Adipocyte (in vitro differentiated cells): Measurements from ENCODE around the gene CDH4.

Experiments
- DNase-seq: peaks from one replicate; pipeline ENCODE4 v3.0.0-alpha.2; 2015; ENCODE audit warnings: low read depth
- H3K27me3 ChIP-seq: replicated peaks from 2 replicates; pipeline ENCODE4 v1.7.0; 2013; ENCODE audit warnings: mild to moderate bottlenecking, low read length, moderate library complexity; ENCODE audit not compliant: control insufficient read depth, insufficient read depth
- H3K36me3 ChIP-seq: 2 replicates; pipeline ENCODE4 v1.7.0; 2013; ENCODE audit warnings: low read length, mild to moderate bottlenecking, moderate library complexity; ENCODE audit not compliant: control insufficient read depth, insufficient read depth, severe bottlenecking
- H3K4me1 ChIP-seq: 2 replicates; pipeline ENCODE4 v1.7.0; 2013; ENCODE audit warnings: mild to moderate bottlenecking, low read length, moderate library complexity; ENCODE audit not compliant: control insufficient read depth, insufficient read depth
- H3K4me3 ChIP-seq: 2 replicates; pipeline ENCODE4 v1.7.0; 2013; ENCODE audit warnings: mild to moderate bottlenecking, low read length, moderate library complexity
- H3K9ac ChIP-seq: 2 replicates; pipeline ENCODE4 v1.7.0; 2013; ENCODE audit warnings: mild to moderate bottlenecking, low read length, moderate library complexity
- H3K9me3 ChIP-seq: 2 replicates; pipeline ENCODE4 v1.7.0; 2013; ENCODE audit warnings: mild to moderate bottlenecking, low read length, moderate library complexity; ENCODE audit not compliant: control insufficient read depth

CDH4 gene

DNA sequence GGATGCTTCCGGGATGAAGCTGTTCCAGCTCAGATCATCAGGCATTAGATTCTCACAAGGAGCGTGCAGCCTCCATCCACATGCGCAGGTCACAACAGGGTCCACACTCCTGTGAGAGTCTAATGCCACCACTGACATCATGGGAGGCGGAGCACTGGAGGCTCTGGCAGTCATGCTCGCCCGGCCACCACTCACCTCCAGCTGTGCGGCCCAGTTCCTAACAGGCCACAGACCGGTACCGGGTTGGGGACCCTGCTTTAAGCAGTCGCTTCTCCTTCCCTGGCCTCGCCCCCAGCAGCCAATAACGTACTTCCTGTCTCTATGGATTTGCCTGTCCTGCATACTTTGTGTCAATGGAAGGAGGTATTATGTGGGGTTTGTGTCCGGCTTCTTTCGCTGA, 576.8 kb downstream of the CDH4 start:
- Histone ChIP-seq H3K4me1 (no peaks in the 10 kb centered on the region), H3K27me3 (peaks cover 3% of the 10 kb centered on the region), H3K9me3 (peaks cover 7% of the 10 kb centered on the region), H3K4me3 (no peak overlapping the region), H3K36me3 (no peaks in the 10 kb centered on the region), H3K9ac (no peak overlapping the region)
- no peak for DNase-seq

DNA sequence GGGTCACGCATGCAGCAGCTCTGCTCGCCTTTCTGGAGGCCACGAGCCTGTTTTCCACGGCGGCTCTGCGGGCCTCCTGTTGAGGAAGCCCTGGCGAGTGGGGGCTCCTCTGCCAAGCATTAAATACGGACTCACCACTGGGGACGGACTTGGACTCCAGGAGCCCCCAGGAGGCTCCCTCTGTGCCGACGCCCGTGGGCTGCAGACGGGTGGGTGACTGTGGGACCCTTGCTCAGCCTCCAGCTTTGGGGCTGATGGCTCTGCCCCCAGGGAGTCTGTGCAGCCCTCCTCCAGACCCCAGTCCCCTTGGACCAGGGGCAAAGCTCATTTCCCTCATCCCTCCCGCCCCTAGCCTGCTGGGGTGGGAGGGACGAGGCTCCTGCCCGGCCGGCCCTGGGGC, 577.5 kb downstream of the CDH4 start:
- peaks cover 3% of the 10 kb centered on the region for H3K27me3 ChIP-seq
- no peaks in the 10 kb centered on the region for H3K36me3 ChIP-seq
- no peak overlapping the region for H3K4me3 ChIP-seq
- H3K9ac ChIP-seq, result no peak overlapping the region
- no peaks in the 10 kb centered on the region for H3K4me1 ChIP-seq
- DNase-seq, result no peak
- peaks cover 7% of the 10 kb centered on the region for H3K9me3 ChIP-seq

DNA sequence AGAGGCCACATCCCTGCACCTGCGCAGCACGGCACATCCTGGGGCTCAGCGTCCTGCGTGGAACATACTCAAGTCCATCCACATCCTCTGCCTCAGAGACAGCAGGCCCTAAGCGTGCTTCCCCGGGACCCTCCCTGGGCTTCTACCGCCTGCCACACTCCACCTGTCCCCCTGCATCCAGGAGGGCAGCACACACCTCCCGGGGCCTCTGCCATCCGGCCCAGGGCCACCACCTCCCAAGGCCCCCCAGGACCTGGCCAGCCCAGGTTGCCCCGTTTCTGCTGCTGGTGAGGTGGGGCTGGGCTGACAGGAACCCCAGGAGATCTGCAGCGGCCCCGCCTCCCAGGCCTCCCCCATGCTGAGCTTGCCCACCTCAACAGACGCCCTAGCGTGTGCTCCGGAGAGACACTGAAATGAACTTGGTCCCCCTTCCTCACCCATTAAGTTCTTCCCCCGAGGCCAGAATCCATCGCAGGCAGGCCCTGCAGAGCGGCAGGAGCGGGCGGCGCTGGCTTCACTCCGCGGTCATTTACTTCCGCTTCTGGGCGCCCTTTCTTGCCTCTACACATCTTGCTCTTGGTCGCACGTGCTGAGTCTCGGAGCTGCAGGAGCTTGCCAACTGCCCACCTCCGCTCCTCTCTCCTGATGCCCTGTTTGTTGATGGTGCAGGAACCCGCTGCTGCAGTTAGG, 578.3 kb downstream of the CDH4 start:
- Histone ChIP-seq H3K4me3 (no peak overlapping the region), H3K9ac (no peak overlapping the region), H3K4me1 (no peaks in the 10 kb centered on the region), H3K9me3 (peaks cover 7% of the 10 kb centered on the region), H3K36me3 (no peaks in the 10 kb centered on the region), H3K27me3 (peaks cover 3% of the 10 kb centered on the region)
- DNase-seq, result no peak

DNA sequence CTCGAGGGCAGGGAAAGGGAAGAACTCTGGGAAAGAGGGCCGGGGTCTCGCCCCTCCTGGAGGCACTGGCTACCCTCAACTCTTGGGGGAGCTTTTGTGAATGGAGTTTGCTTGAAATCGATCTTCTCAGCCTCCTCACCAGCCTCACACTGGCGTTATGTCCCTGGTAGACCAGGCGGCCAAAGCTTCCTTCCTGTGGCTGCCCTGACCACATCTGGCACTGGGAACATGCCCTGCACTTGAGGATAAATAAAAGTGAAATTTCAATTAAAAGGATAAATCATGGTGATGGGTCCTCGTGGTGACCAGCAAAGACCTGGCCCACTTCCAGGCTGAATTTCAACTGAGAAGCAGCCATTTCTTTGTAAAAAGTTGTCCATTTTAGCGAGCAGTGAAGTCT, 578.9 kb downstream of the CDH4 start:
- Histone ChIP-seq H3K36me3 (no peaks in the 10 kb centered on the region), H3K4me1 (no peaks in the 10 kb centered on the region), H3K4me3 (no peak overlapping the region), H3K9ac (no peak overlapping the region), H3K27me3 (peaks cover 3% of the 10 kb centered on the region), H3K9me3 (peaks cover 7% of the 10 kb centered on the region)
- no peak for DNase-seq

GRCh38 chr20:61832181-61832580, 580.1 kb downstream of the CDH4 start:
- Histone ChIP-seq H3K4me3 (no peak overlapping the region), H3K9ac (no peak overlapping the region), H3K4me1 (no peaks in the 10 kb centered on the region), H3K36me3 (no peaks in the 10 kb centered on the region), H3K9me3 (peaks cover 5% of the 10 kb centered on the region), H3K27me3 (peaks cover 9% of the 10 kb centered on the region)
- DNase-seq, result no peak

- no peak for DNase-seq
- Histone ChIP-seq H3K27me3 (peaks cover 9% of the 10 kb centered on the region), H3K4me3 (no peak overlapping the region), H3K4me1 (no peaks in the 10 kb centered on the region), H3K9me3 (no peaks in the 10 kb centered on the region), H3K36me3 (no peaks in the 10 kb centered on the region), H3K9ac (no peak overlapping the region)
These were observed 581.9 kb downstream of the CDH4 start for GRCh38 chr20:61833807-61834610.

DNA sequence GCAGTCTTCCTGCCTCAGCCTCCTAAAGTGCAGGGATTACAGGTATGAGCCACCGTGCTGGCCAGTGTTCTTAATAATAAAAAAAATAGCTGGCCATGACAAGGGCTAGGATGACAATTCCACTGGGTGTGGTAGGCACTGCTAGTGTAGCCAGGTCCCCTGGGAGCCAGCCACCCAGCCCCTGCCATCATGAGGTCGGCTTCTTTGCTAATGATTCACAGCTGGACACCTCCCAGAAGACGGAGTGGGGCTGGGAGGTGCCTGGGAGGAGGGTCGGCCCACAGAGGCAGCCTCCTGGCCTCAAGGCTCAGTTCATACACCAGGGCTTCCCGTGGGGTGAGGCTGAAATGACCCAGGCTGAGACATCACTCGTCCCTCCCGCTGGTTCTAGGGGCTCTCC, 583.2 kb downstream of the CDH4 start:
- Histone ChIP-seq H3K4me1 (no peaks in the 10 kb centered on the region), H3K9ac (no peak overlapping the region), H3K4me3 (no peak overlapping the region), H3K9me3 (no peaks in the 10 kb centered on the region), H3K27me3 (peaks cover 9% of the 10 kb centered on the region), H3K36me3 (no peaks in the 10 kb centered on the region)
- no peak for DNase-seq

DNA sequence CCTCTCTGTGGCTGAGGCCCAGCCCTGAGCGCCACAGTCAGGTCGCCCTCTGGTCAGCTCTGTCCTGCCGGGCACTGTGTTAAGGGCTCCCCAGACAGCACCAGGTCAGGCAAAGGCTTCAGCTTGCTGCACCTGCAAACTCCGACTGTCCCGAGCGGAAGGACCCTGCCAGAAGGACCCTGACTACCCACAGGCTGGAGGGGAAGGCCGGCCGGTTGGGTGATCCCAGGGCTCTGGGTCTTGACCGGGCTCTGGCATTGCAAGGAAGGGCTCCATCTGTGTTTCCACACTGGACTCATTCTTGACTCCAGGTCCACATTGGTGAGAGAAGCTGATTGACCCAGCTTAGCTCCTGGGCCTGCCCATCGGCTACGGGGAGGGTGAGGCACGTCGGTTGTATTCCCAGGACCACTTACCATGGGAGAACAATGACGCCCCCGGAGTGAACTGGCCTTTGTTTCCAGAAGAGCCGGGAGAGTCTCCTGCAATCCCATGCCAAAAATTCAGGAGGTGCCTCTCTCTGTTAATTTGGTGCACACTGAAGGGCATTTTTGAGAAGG, 583.8 kb downstream of the CDH4 start:
- no peaks in the 10 kb centered on the region for H3K36me3 ChIP-seq
- no peak overlapping the region for H3K9ac ChIP-seq
- no peak for DNase-seq
- H3K9me3 ChIP-seq, result no peaks in the 10 kb centered on the region
- peaks cover 9% of the 10 kb centered on the region for H3K27me3 ChIP-seq
- no peak overlapping the region for H3K4me3 ChIP-seq
- H3K4me1 ChIP-seq, result no peaks in the 10 kb centered on the region

- no peak for DNase-seq
- Histone ChIP-seq H3K9ac (no peak overlapping the region), H3K27me3 (peaks cover 11% of the 10 kb centered on the region), H3K9me3 (no peaks in the 10 kb centered on the region), H3K4me1 (no peaks in the 10 kb centered on the region), H3K4me3 (no peak overlapping the region), H3K36me3 (no peaks in the 10 kb centered on the region)
These were observed 585.1 kb downstream of the CDH4 start for GRCh38 chr20:61837200-61837599.

GRCh38 chr20:61839223-61839911, 587.3 kb downstream of the CDH4 start:
- Histone ChIP-seq H3K27me3 (peaks cover 16% of the 10 kb centered on the region), H3K9ac (no peak overlapping the region), H3K4me3 (no peak overlapping the region), H3K9me3 (no peaks in the 10 kb centered on the region), H3K4me1 (no peaks in the 10 kb centered on the region), H3K36me3 (no peaks in the 10 kb centered on the region)
- DNase-seq, result no peak
